ENCODE measurements around the gene PTGDS.

PTGDS gene

DNA sequence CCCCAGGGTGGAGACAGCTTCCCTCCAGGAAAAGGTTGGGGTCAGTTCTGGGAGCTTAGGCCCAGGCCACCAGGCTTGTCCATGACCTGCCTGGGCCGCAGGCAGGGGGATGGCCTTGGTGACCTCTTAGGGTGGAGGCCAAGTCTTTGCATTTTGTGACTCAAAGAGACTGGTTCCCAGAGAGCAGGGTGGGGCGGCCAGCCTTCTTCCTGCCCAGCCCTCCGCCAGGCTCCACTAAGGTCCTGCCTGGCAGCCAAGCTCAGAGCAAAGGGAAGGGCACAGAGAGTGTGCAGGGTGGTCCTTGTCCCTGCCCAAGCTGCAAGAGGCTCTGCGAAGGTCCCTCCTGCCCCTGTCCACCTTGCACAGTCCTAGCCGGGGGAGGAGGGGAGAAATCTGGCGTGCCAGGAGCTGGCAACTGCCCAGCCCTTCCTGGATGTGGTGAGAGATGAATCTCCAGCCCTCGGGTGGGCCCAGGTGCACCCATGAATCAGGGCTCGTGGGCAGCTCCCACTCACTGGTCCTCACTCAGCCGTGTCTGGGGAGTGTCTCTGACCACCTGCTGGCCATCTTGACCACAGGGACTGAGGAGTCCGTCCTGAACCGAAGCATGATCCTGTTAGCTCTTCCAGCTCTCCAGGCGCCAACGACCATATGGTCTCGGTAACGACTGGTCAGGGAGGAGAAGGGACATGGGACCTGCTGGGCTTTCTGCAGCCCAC is 2.3 kb upstream of the PTGDS start:
- DNase-seq (ENCODE audit: low read depth), result no peak

DNA sequence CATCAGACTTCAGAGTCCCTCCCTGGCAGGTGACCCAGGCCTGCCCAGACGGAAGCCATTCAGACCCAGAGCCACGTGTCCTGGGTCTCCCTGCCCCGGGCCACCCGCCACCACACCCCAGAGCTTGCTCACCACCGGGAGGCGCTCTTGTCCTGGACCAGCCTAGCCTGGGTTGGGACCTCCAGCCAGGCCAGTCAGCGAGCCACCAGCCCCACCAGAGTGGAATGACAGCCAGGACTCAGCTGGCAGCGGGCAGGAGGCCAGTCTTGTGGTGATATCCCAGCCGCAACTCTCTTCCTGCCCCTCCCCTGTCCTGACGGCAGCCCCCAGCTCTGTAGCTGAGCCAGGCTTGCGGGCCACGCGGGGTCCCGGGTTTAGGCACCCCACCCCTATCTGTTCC is 1.7 kb upstream of the PTGDS start:
- DNase-seq (ENCODE audit: low read depth), result no peak

DNA sequence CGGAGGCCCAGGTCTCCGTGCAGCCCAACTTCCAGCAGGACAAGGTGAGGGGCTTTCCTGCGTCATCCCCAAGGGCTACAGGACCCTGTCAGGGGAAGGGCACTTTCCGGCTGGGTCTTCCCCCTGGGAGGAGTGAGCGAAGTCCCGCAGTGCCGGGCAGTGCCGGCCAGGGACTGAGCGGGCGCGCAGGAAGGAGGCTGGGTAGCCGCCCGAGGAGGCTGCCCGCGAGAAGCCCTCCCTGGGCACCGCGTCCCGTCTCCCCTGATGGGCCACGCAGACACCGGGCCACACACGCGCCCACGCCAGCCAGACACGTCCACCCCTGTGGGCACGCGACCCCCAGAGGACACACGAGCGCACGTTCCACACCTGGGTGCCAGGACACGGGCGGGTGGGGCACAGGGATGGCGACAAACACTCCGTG is 357 bp downstream of the PTGDS start:
- no peak for DNase-seq (ENCODE audit: low read depth)

DNA sequence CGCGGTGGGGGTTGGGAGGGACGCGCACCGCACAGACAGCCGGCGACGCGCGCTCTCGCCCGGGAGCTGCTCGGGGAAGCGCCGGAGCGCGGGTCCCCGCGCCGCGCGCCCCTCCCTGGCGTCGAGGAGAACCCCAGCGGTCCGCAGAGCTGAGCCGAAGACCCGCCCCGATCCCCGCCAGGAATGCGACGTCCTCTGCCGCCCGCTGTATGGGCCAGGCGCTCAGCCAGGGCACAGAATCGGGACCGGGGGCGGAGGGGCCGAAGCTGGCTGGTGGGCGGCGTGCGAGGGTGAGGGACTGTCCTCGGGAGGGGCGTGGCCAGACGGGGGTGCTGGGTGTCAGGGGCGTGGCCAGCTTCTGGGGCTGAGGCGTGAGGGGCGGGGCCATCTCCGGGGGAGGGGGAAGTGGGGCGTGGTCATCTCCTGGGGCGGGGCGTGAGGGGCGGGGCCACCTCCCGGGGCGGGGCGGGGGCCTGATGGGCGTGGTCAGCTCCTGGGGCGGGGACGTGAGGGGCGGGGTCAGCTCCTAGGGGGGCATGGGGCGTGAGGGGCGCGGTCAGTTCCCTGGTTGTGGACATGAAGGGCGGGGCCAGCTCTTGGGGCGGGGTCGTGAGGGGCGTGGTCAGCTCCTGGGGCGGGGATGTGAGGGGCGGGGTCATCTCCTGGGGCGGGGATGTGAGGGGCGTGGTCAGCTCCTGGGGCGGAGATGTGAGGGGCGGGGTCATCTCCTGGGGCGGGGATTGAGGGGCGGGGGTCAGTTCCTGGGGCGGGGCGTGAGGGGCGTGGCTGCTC is 965 bp downstream of the PTGDS start:
- peak; percentile 51 for DNase-seq (ENCODE audit: low read depth)

DNA sequence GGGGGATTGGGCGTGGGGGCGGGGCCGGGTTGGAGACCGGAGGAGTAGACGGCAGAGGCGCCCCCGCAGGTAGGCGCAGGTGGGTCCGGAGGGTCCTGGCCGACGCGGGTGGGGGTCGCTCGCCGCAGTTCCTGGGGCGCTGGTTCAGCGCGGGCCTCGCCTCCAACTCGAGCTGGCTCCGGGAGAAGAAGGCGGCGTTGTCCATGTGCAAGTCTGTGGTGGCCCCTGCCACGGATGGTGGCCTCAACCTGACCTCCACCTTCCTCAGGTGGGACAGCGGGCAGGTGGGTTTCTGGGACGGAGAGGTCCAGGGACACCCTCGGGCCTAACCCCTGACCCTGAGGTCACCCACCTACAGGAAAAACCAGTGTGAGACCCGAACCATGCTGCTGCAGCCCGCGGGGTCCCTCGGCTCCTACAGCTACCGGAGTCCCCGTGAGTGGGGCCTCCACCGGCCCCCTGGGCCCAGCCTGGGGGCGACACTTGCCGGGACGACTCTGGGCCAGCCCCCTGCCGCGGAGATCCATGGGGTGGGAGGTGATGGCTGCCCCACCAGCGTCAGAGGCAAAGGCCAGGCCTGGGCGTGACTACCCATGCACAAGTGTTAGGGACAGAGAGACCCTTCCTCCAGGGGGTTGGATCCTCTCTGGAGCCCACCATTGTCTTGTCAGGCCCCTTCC is 1.7 kb downstream of the PTGDS start:
- no peak for DNase-seq (ENCODE audit: low read depth)

DNA sequence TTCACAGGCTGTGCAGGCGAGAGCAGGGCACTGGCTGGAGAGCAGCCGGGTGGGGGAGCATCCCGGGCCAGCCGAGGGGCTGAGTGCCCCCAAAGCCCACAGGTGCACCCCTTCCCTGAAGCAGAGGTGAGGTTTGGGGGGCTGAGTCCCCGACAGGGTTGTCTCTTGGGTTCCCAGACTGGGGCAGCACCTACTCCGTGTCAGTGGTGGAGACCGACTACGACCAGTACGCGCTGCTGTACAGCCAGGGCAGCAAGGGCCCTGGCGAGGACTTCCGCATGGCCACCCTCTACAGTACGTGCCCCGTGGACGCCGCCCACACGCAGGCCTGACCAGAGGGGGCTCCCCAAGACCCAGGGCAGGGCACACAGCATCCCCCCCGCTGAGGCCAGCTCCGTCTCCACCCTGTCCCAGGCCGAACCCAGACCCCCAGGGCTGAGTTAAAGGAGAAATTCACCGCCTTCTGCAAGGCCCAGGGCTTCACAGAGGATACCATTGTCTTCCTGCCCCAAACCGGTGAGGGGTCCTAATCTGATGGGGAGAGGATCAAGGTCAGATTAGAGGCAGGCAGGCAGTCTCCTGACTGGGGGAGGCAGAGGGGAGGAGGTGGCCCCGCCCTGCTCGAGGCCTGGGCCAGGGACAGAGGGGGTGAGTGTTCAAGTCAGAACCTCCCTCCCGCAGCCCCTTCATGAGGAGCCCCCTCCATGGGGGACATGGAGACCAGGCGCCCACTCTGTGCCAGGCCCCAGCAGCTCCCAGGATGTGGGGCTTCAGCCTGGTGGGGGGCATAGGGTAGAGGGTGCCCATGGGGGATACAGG is 2.7 kb downstream of the PTGDS start:
- DNase-seq (ENCODE audit: low read depth), result no peak

DNA sequence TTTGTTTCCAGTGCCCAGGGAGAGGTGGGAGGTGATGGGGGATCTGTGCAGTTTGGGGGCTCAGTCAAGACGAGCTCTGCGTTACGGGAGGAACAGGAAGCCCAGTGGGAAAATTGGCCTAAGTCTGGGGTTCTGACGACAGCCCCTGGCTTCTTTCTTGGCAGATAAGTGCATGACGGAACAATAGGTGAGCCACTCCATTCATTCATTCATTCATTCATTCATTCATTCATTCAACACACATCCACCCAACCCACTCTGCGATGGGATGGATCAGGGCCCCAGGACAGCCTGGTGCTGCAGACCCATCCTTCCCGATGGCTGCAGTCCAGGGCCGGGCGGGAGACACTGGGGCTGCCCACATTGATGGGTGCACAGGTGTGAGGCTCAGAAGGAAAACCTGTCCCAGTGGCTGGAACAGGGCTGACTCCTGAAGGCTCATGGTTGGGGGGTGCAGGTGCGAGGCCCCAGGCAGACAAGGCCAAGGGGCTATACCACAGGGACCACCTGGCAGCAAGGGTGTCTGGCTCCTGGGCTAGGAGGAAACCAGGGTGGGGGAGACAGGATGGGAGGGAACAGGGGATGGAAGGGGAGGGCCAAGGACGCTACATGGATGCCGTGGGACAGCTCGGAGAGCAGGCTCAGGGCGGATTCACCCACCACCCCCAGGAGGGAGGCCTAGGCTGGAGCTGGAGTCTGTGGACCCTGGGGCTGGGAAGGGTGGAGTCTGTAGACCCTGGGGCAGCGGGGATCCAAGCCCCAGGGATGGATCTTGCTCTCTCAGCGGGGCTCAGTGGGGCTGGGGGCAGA is 3.6 kb downstream of the PTGDS start:
- DNase-seq (ENCODE audit: low read depth), result no peak

DNA sequence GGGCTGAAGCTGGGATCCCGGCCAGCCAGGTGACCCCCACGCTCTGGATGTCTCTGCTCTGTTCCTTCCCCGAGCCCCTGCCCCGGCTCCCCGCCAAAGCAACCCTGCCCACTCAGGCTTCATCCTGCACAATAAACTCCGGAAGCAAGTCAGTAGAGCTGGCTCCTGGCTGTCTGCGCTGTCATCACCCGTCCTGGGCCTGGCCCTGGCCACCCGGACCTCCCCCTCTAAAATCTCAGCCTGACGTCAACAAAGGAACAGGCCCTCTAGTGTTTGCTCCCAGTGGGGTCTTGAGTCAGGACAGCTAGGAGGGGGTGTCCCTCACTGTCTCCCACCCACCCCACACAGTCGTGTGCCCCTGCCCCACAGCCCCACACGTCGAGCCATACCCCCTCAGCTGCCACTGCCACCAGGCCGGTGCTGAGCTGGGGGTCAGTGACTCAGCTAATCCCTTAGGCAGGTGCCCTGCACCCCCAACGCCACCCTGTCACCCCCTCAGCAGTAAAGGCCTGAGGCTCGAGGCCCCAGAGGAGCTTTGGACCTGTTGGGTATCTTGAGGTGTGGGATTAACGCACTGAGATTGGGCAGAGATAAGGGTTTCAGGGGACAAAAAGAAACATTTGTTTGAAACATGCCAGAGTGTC is 4.4 kb downstream of the PTGDS start:
- DNase-seq (ENCODE audit: low read depth), result no peak

DNA sequence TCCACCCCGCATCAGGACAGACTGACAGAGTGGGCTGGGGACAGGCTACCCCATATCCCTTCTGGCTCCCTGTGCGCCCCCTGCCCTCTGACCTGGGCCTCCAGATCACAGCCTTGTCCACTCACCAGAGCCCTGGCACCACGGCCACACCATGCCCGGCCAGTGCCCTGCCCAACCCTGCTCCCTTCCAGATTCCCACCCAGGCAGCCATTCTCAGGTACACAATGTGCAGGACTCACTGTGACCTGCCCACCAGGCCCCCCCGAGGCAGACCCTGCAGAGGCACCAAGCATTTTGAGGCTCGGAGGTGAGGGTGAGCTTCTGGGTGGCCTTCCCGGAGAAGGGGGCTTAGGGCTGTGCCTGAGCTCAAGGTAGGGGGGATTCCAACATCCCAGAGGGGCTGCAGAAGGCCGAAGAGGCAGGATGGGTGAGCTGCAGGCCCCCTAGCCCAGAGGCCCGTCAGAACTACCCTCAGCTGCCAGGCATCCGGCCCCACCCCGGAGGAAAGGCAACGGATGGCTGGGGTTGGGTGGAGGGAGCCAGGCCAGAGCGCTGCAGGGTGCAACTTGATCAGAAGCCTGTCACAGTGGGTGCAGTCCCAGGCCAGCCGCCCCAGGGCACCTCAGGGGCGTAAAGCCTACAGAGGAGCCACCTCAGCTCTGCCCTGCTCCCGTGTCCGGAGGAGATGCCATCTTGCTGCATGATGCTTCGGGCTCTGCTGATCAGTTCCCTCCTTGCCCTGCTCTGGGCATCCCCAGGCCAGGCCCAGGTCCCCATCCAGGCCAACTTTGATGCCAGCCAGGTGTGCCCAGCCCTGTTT is 5.1 kb downstream of the PTGDS start, which contains the start of gene LCNL1:
LCNL1 (plus strand) TSS at position 762 of the 820 bp plus-strand sequence. CDS start 594 bp downstream, outside the sequence.
- DNase-seq (ENCODE audit: low read depth), result no peak

DNA sequence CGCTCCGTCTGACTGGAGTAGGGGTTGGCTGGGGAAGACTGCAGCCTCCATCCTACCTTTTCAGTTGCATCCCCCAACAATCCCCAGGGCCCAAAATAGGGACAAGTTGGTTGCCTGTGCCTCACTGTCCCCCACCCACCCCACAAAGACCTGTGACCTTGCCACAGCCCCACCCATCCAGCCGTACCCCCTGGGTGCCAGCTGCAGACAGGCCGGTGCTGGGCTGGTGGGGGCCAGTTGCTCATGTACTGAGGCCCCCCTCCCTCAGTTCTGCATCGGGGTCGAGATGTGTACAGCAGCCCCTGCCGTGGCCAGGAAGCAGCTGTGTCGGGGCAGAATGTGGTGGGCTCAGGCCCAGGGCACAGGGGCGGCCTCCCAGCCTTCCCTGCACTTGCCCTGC is 5.9 kb downstream of the PTGDS start:
- DNase-seq (ENCODE audit: low read depth), result no peak

DNA sequence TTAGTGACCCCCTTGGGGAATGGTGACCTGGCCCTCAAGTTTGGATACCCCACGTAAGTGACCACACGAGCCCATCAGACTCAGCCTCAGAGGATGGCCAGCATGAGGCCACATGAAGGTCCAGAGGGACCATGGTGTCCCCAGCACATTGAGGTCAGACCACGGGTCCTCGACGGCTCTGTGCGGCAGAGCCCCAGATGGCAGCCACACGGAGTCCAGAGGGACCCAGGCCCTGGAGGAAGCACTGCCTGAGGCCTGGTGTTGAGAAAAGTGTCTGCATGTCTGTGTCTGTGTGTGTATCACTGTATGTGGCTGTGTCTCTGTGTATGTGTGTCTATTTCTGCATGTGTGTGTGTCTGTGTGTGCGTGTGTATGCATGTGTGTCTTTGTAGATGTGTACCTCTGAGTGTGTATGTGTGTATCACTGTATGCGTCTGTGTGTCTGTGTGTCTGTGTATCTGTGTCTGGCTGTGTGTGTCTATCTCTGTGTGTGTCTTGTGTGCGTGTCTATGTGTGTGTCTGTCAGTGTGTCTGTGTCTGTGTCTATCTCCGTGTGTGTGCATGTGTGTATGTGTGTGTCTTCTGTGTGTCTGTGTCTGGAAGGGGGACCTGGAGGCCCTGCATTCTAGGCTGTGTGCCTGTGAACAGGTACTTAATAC is 6.5 kb downstream of the PTGDS start:
- no peak for DNase-seq (ENCODE audit: low read depth)

DNA sequence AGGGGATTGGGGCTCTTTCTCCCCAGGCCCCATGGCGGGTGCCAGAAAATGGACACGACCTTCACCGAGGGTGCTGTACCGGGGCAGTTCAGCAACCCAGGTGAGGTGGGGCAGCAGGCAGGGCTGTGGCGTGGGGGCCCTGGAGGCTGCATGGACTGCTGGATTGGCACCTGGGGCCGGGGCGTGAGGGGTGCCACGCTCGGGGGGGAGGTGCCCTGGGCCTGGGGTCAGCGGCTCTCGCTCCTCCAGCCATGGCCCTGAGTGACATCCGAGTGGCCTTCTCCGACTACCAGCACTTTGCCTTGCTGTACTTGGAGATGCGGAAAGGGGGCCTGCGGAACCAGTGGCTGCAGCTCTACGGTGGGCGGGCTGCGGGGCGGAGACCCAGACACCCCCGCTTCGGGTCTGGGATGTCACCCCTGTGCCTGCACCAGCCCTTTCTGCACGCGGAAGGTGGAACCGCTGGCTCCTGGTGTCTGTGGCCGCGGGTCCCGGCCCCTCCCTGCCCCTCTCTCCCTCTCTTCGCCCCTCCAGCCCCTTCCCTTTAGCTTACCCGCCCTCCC is 7.2 kb downstream of the PTGDS start:
- no peak for DNase-seq (ENCODE audit: low read depth)

DNA sequence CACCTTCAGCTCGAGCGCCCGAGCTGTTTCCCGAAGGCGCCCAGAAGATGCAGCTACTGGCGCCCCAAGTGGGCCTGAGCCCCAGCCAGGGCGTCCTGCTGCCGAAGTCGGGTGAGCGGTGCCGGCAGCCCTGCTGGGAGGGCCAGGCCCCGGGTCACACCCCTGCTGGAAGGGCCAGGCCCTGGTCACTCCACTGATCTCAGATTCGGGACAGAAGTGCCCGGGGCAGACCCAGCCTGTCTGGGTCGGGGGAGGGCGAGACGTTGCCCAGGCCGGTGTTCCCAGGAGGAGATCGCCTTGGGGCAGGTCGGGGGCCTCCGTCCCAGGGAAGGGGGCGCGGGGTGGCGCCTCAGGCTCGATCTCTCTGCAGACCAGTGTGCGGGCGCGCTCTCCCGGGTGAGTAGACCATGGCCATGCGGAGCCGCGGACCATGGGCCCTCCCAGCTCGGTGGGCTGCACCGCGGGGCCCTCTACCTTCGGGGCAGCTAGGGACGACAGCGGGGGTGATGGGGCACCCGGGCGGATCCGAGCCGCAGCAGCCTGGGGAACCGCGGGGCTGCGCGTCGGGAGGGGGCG is 7.8 kb downstream of the PTGDS start:
- no peak for DNase-seq (ENCODE audit: low read depth)

DNA sequence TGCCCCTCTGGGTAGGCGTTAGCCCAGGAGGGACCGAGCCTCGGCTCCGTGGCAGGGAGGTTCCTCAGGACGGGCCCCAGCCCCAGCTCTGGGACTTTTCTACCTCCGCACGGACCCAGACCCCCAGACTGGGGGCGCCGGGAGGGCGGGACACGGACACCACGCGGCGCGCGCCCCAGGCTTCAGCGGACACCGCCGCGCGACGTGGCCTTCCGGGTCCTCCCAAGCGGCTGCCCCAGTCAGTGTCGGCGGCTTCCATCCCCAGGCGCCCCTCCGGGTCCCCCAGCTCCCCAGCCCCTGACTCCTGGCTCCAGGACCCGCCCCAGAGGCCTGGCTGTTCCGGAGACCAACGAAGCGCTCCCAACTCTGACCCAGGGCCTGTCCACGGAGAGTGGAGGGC is 8.5 kb downstream of the PTGDS start:
- DNase-seq (ENCODE audit: low read depth), result no peak

DNA sequence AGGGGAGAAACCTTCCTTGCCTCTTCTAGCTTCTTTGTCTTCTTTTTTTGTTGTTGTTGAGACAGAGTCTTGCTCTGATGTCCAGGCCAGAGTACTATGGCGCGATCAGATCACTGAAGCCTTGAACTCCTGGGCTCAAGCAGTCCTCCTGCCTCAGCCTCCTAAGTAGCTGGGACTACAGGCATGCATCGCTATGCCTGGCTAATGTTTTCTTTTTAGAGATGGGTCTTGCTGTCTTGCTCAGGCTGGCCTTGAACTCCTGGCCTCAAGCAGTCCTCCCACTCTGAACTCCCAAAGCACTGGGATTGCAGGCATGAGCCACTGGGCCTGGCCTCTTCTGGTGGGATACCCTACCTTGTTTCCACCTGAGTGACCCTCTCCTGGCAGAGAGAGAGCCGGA is 11.6 kb downstream of the PTGDS start:
- no peak for DNase-seq (ENCODE audit: low read depth)

DNA sequence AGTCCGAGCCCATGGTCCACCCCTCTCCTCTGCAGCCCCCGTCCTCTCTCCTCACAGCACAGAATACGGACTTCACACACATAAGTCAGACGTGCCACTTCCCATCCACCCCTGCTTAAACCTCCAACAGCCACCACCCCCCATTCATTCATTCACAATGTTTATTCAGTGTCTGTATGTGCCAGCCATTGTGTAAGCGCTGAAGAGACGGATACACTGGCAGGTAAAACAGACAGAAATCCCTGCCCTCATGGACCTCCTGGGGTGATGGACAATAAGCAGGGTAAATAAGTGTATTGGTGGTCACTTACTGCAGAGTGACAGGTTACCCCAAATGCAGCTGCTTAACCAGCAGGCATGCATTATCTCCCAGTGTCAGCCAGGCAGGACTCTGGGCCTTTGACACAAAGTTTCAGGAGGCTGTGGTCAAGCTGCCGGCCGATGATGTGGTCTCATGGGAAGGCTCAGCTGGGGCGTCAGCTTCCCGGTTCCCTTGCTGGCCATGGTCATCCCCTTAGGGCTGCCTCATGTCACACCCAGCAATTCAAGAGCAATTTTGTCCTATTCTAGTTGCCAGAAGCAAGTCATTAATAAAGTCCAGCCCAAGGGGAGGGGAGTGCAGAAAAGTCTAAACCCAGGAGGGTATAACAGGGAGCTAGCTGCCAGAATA is 13.1 kb downstream of the PTGDS start:
- no peak for DNase-seq (ENCODE audit: low read depth)

DNA sequence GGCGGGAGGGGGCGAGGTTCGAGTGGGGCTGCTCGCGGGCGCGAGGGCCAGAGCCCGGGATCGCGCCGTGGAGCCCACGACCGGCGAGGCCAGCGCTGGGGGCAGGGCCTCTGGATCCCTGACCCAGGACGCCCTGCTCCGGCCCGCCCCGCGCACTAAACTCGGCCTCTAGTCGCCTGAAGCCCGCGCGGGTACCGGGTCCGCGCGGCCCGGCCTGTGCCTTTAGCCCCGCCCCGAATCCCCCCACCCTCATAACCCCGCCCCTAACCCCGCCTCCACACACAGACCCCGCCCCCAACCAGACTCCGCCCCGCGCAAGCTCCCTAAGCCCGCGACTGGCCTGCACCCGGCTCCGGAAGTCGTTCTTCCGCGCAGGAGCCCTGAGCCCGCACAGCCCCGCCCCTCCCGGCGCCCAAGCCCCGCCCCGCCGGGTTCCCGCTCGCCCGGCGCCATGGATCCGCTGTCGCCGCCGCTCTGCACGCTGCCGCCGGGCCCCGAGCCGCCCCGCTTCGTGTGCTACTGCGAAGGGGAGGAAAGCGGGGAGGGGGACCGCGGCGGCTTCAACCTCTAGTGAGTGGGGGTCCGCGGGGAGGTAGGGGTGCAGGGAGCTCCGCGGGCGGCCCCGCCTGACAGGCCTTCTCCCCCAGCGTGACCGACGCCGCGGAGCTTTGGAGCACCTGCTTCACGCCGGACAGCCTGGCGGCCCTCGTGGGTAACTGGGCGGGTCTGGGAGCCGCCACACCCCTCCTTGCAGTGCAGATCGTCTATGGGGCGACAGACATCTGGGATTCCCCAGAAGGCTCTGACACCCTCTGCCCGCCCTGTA is 14.9 kb downstream of the PTGDS start, which contains the start of gene PAXX:
PAXX (plus strand) TSS at position 430 of the 826 bp plus-strand sequence; CDS start at position 452, 22 bp downstream.
- peak; percentile 88 for DNase-seq (ENCODE audit: low read depth)
